Hepatocyte (in vitro differentiated cells): Measurements from ENCODE around the gene CHN2. TPM values are rescaled to one million over a fixed set of nuclear protein-coding genes. Genes with fewer than 3 reads are reported as not detected.
A peak's percentile ranks its signal among the peaks of the same experiment; 100 is the strongest.

Experiments
- DNase-seq: peaks from one replicate; pipeline ENCODE4 v3.0.0-alpha.2; 2016; ENCODE audit warnings: low spot score
- H2AFZ ChIP-seq: fragments of 200-600 bp; sonication (generic); 2 replicates; pipeline ENCODE4 v1.6.0; 2016; ENCODE audit warnings: antibody characterized with exemption, mild to moderate bottlenecking
- H3K27ac ChIP-seq: fragments of 200-600 bp; sonication (generic); 2 replicates; pipeline ENCODE4 v1.5.1; 2016; ENCODE audit warnings: mild to moderate bottlenecking
- H3K27me3 ChIP-seq: fragments of 200-600 bp; sonication (generic); 2 replicates; pipeline ENCODE4 v1.6.1; 2016
- H3K36me3 ChIP-seq: fragments of 200-600 bp; sonication (generic); replicated peaks from 2 replicates; pipeline ENCODE4 v1.5.1; 2016; ENCODE audit warnings: low read depth; ENCODE audit not compliant: insufficient read depth
- H3K4me1 ChIP-seq: fragments of 200-600 bp; sonication (generic); 2 replicates; pipeline ENCODE4 v1.5.1; 2016; ENCODE audit warnings: mild to moderate bottlenecking, moderate library complexity; ENCODE audit not compliant: insufficient read depth
- H3K4me2 ChIP-seq: fragments of 200-600 bp; sonication (generic); 2 replicates; pipeline ENCODE4 v1.6.0; 2016
- H3K4me3 ChIP-seq: fragments of 200-600 bp; sonication (generic); 2 replicates; pipeline ENCODE4 v1.5.1; 2016; ENCODE audit warnings: mild to moderate bottlenecking
- H3K79me2 ChIP-seq: fragments of 200-600 bp; sonication (generic); 2 replicates; pipeline ENCODE4 v1.6.0; 2017; ENCODE audit warnings: mild to moderate bottlenecking
- H3K9me2 ChIP-seq: fragments of 200-600 bp; sonication (generic); replicated peaks from 2 replicates; pipeline ENCODE4 v1.6.0; 2017; ENCODE audit warnings: mild to moderate bottlenecking; ENCODE audit not compliant: insufficient read depth
- H3K9me3 ChIP-seq: fragments of 200-600 bp; sonication (generic); 2 replicates; pipeline ENCODE4 v1.5.1; 2016; ENCODE audit warnings: low read depth, mild to moderate bottlenecking
- H4K20me1 ChIP-seq: fragments of 200-600 bp; sonication (generic); 2 replicates; pipeline ENCODE4 v1.6.0; 2016; ENCODE audit warnings: mild to moderate bottlenecking; ENCODE audit not compliant: insufficient read depth, poor library complexity, severe bottlenecking
- CTCF ChIP-seq: fragments of 200-600 bp; sonication (generic); IDR thresholded peaks from 2 replicates; pipeline ENCODE4 v1.5.1; 2016; ENCODE audit warnings: antibody characterized with exemption, mild to moderate bottlenecking; ENCODE audit not compliant: poor library complexity
- EZH2 ChIP-seq: fragments of 200-600 bp; sonication (generic); IDR thresholded peaks from 2 replicates; pipeline ENCODE4 v1.6.1; 2016; ENCODE audit warnings: antibody characterized with exemption, mild to moderate bottlenecking, borderline replicate concordance
- EZH2phosphoT487 ChIP-seq: fragments of 200-600 bp; sonication (generic); IDR thresholded peaks from one replicate; pipeline ENCODE4 v1.6.1; 2018; ENCODE audit warnings: antibody characterized with exemption, mild to moderate bottlenecking, low read depth, moderate library complexity; ENCODE audit not compliant: unreplicated experiment, severe bottlenecking
- WGBS: methylation state at CpG from one replicate; pipeline ENCODE4 v1.1.6; 2016; ENCODE audit warnings: low lambda C conversion rate; ENCODE audit errors: missing lambda C conversion rate; 5-methylcytosine and 5-hydroxymethylcytosine counted together
- polyA plus RNA-seq: library from polyadenylated mRNA; unstranded; fragments of >200 nt; fragmentation: Nextera tagmentation; extraction: Ambion mirVana; gene quantifications from 2 replicates; pipeline ENCODE4 v1.2.1, GENCODE V29; 2016
- total RNA-seq: library from RNA; depleted of rRNA; stranded (reverse); fragments of >200 nt; gene quantifications from 2 replicates; pipeline ENCODE4 v1.2.3, GENCODE V29; 2014

Gene CHN2
- total and polyA plus RNA-seq, 2 experiments from 2014 or later, result 8.7 to 12.3 TPM

DNA sequence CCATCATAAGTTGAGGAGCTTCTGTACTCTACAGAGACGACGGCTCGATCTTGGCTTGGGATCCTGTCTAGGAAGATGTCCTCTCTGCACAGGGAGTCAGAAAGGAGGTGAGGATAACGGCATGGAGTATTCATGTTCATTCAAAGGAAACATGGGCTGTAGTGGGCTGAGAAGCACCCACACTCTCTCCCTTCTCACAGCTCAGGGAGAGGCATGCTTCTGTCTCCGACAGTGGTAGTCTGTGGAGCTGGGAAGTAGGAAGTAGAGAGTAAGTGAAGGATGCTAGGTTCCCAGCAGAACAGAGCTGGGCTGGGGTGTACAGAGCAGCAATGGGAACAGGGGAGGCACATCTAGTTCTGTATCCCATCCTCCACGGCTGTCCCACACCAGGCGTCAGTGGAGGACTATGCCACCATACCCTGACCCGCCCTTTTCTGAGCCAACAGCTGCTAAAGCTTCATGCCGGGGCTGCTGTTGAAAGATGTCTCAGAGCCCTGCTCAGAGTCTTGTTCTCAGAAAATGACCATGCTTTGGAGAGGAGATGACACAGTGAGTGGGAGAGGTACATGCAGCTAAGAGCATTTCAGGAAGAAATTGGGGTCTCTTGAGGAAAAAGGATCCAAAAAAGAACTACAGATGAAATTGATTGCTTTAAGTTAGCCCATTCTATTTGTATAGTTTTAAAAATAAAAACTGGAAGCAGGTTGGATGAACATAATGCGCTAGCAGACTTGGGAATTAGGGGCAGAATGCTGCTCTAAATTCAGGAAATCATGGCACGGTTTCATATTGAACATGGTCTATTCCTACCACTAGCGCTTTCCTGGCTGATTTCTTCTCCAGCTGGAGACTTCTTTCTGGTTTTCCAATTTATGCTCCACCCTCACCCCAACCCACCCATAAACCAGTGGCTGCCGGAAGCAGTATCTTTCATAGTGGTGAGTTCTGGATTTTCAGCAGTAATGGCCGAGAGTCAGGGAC is 138.6 kb downstream of the CHN2 start:
- Histone ChIP-seq H3K79me2 (no peaks in the 10 kb centered on the region), H2AFZ (no peak overlapping the region), H3K4me1 (peaks cover 28% of the 10 kb centered on the region), H3K27me3 (no peaks in the 10 kb centered on the region), H3K9me2 (no peaks in the 10 kb centered on the region), H3K27ac (no peak overlapping the region), H3K36me3 (no peaks in the 10 kb centered on the region), H3K4me2 (no peak overlapping the region), H4K20me1 (no peaks in the 10 kb centered on the region), H3K4me3 (no peak overlapping the region), H3K9me3 (no peaks in the 10 kb centered on the region)
- no peak for DNase-seq
- WGBS, result 94% methylated on average over 14 of the region's 14 CpGs
- no peak for TF ChIP-seq CTCF
- no peak for TF ChIP-seq EZH2phosphoT487
- no peak for TF ChIP-seq EZH2

DNA sequence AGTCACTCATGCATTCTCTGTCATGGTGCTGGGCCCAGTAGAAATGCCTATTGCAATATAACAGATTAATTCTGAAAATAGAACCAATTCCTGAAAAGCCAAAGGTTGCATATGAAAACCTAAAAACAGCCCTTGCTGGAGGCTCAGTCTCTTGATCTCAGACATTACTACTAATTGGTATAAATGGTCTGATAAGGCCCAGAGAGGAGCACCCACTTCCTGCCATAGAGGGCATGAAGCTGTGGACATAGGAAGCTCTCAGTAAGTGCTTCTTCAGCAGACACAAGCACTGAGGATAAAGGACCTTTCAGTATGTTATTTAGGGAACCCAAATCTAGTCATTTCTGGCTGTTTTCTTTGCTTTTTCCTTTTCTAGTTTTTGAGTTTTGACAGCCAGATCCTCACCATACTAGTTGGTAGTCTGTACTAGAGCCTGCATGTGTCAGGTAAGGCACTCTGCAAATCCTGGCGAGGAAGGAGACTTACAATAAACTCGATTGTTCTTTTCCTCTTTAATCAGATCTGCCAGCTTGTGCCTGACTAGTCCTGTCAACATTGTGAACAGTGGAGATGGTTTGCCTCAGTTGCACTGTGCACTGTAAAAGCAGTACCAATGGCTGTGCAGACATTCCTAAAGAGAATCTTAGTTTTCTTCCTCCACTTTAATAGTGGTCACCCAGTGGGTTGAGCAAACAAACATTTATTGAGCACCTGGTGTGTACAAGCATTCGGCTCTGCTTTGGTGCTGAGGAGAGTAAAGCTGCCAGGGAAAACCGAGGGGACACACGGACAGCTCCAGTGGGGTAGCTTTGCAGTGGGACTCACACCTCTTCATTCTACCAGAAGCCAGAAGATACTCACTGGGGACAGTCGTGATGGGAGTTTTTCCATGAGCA is 140.9 kb downstream of the CHN2 start:
- Histone ChIP-seq H3K4me3 (no peak overlapping the region), H2AFZ (no peak overlapping the region), H3K4me2 (no peak overlapping the region), H3K9me2 (no peaks in the 10 kb centered on the region), H3K4me1 (peaks cover 16% of the 10 kb centered on the region), H3K9me3 (no peaks in the 10 kb centered on the region), H3K27me3 (no peaks in the 10 kb centered on the region), H3K36me3 (no peaks in the 10 kb centered on the region), H3K79me2 (no peaks in the 10 kb centered on the region), H4K20me1 (no peaks in the 10 kb centered on the region), H3K27ac (no peak overlapping the region)
- DNase-seq, result no peak
- WGBS, result 92% methylated on average over 6 of the region's 6 CpGs
- TF ChIP-seq EZH2 (no peak), EZH2phosphoT487 (no peak), CTCF (no peak)

- H2AFZ ChIP-seq, result peak overlapping the region; percentile 11
- no peak for TF ChIP-seq EZH2phosphoT487
- TF ChIP-seq EZH2, result no peak
- TF ChIP-seq CTCF, result no peak
- 61% methylated on average over 4 of the region's 4 CpGs for WGBS
- peak overlapping the region; percentile 20 for H3K27ac ChIP-seq
- H3K4me3 ChIP-seq, result no peak overlapping the region
- H3K9me3 ChIP-seq, result no peaks in the 10 kb centered on the region
- H3K79me2 ChIP-seq, result no peaks in the 10 kb centered on the region
- no peaks in the 10 kb centered on the region for H3K9me2 ChIP-seq
- no peaks in the 10 kb centered on the region for H4K20me1 ChIP-seq
- DNase-seq, result no peak
- no peaks in the 10 kb centered on the region for H3K27me3 ChIP-seq
- H3K4me2 ChIP-seq, result peak overlapping the region; percentile 49
- peaks cover 16% of the 10 kb centered on the region for H3K4me1 ChIP-seq
- H3K36me3 ChIP-seq, result no peaks in the 10 kb centered on the region
These were observed 143.1 kb downstream of the CHN2 start for GRCh38 chr7:29337546-29338116.
